Neural cell (in vitro differentiated cells): ENCODE data around the gene MRPL32. TPM values are rescaled to one million over a fixed set of nuclear protein-coding genes. Genes with fewer than 3 reads are reported as not detected.

Experiments
- H2AFZ ChIP-seq: fragments of 200-600, 300-800 bp; sonication (generic), shearing (Covaris generic); 2 replicates; pipeline ENCODE4 v1.6.0; 2014; ENCODE audit warnings: low read depth, mild to moderate bottlenecking, antibody characterized with exemption, low read length, moderate library complexity
- H3F3A ChIP-seq: fragments of 200-600 bp; shearing (Covaris generic); 2 replicates; pipeline ENCODE4 v1.6.1; 2016; ENCODE audit warnings: mild to moderate bottlenecking, moderate library complexity, mixed read lengths, antibody characterized with exemption, low read length; ENCODE audit not compliant: insufficient read depth, poor library complexity, severe bottlenecking
- H3K27ac ChIP-seq: fragments of 200-600, 300-800 bp; sonication (generic), shearing (Covaris generic); 2 replicates; pipeline ENCODE4 v1.5.1; 2014; ENCODE audit warnings: mild to moderate bottlenecking, low read length, moderate library complexity
- H3K27me3 ChIP-seq: fragments of 300-800, 200-600 bp; sonication (generic), shearing (Covaris generic); 2 replicates; pipeline ENCODE4 v1.6.0; 2014; ENCODE audit warnings: mild to moderate bottlenecking, low read depth, low read length, moderate library complexity; ENCODE audit not compliant: insufficient read depth
- H3K36me3 ChIP-seq: fragments of 300-800, 200-600 bp; sonication (generic), shearing (Covaris generic); 2 replicates; pipeline ENCODE4 v1.5.1; 2014; ENCODE audit warnings: mild to moderate bottlenecking, antibody characterized with exemption, low read length, moderate library complexity; ENCODE audit not compliant: insufficient read depth
- H3K4me2 ChIP-seq: fragments of 300-800, 200-600 bp; sonication (generic), shearing (Covaris generic); 2 replicates; pipeline ENCODE4 v1.6.0; 2014; ENCODE audit warnings: mild to moderate bottlenecking, low read length
- H3K4me3 ChIP-seq: fragments of 300-800, 200-600 bp; sonication (generic), shearing (Covaris generic); 2 replicates; pipeline ENCODE4 v1.5.1; 2014; ENCODE audit warnings: mild to moderate bottlenecking, low read length, moderate library complexity
- H3K79me2 ChIP-seq: fragments of 200-600 bp; shearing (Covaris generic); replicated peaks from 2 replicates; pipeline ENCODE4 v1.6.0; 2014; ENCODE audit warnings: mild to moderate bottlenecking, low read length, moderate library complexity; ENCODE audit not compliant: insufficient read depth
- H3K9ac ChIP-seq: fragments of 300-800, 200-600 bp; sonication (generic), shearing (Covaris generic); 2 replicates; pipeline ENCODE4 v1.6.1; 2016; ENCODE audit warnings: mild to moderate bottlenecking, low read length, mixed read lengths
- H3K9me2 ChIP-seq: fragments of 200-600 bp; shearing (Covaris generic); 2 replicates; pipeline ENCODE4 v1.6.1; 2016; ENCODE audit warnings: mild to moderate bottlenecking, low read length, mixed read lengths; ENCODE audit not compliant: insufficient read depth
- H3K9me3 ChIP-seq: fragments of 200-600, 300-800 bp; sonication (generic), shearing (Covaris generic); 2 replicates; pipeline ENCODE4 v1.6.1; 2016; ENCODE audit warnings: mild to moderate bottlenecking, mixed run types, low read length, moderate library complexity, mixed read lengths
- H4K20me1 ChIP-seq: fragments of 200-600 bp; shearing (Covaris generic); 2 replicates; pipeline ENCODE4 v1.6.1; 2016; ENCODE audit warnings: mild to moderate bottlenecking, mixed run types; ENCODE audit not compliant: insufficient read depth
- CTCF ChIP-seq: fragments of 450-650 bp; IDR thresholded peaks from 2 replicates; pipeline ENCODE4 v1.5.1; 2014; ENCODE audit warnings: antibody characterized with exemption, mild to moderate bottlenecking, moderate library complexity; ENCODE audit not compliant: poor library complexity, severe bottlenecking
- EP300 ChIP-seq: fragments of 450-650 bp; conservative IDR thresholded peaks from 2 replicates; pipeline ENCODE4 v1.6.1; 2014; ENCODE audit warnings: antibody characterized with exemption, mild to moderate bottlenecking, moderate library complexity; ENCODE audit not compliant: poor library complexity, severe bottlenecking
- EZH2 ChIP-seq: fragments of 200-600, 300-800 bp; shearing (Covaris generic), sonication (generic); IDR thresholded peaks from 2 replicates; pipeline ENCODE4 v1.6.1; 2014; ENCODE audit warnings: antibody characterized with exemption, low read length, borderline replicate concordance, mild to moderate bottlenecking; ENCODE audit not compliant: insufficient read depth, poor library complexity, severe bottlenecking
- MXI1 ChIP-seq: fragments of 450-650 bp; conservative IDR thresholded peaks from 2 replicates; pipeline ENCODE4 v1.6.1; 2014; ENCODE audit warnings: antibody characterized with exemption, mild to moderate bottlenecking; ENCODE audit not compliant: poor library complexity, severe bottlenecking
- POLR2AphosphoS5 ChIP-seq: IDR thresholded peaks from 2 replicates; pipeline ENCODE4 v1.6.1; 2012
- RAD21 ChIP-seq: fragments of 450-650 bp; conservative IDR thresholded peaks from 2 replicates; pipeline ENCODE4 v1.6.1; 2014; ENCODE audit warnings: antibody characterized with exemption, mild to moderate bottlenecking, moderate library complexity
- REST ChIP-seq: IDR thresholded peaks from 2 replicates; pipeline ENCODE4 v1.6.1; 2012; ENCODE audit warnings: borderline replicate concordance
- SMC3 ChIP-seq: fragments of 450-650 bp; conservative IDR thresholded peaks from 2 replicates; pipeline ENCODE4 v1.6.1; 2014; ENCODE audit warnings: antibody characterized with exemption, mild to moderate bottlenecking, moderate library complexity; ENCODE audit not compliant: poor library complexity
- TAF1 ChIP-seq: IDR thresholded peaks from 2 replicates; pipeline ENCODE4 v1.6.1; 2012; ENCODE audit warnings: low read depth
- polyA plus RNA-seq: library from polyadenylated mRNA; depleted of rRNA; stranded (reverse); fragments of >200 nt; gene quantifications from 2 replicates; pipeline ENCODE4 v1.2.3, GENCODE V29; 2014

The MRPL32 gene
- polyA plus RNA-seq, 1 donor from 2014 or later, result 193 TPM

- H3K9me3 ChIP-seq, result no peaks in the 10 kb centered on the region
- H3K4me2 ChIP-seq, result no peak overlapping the region
- H3K79me2 ChIP-seq, result no peaks in the 10 kb centered on the region
- no peaks in the 10 kb centered on the region for H3K36me3 ChIP-seq
- TF ChIP-seq POLR2AphosphoS5, result no peak
- no peak for TF ChIP-seq SMC3
- no peak for TF ChIP-seq MXI1
- TF ChIP-seq RAD21, result no peak
- no peak for TF ChIP-seq EP300
- TF ChIP-seq TAF1, result no peak
- TF ChIP-seq EZH2, result no peak
- TF ChIP-seq CTCF, result no peak
- no peaks in the 10 kb centered on the region for H3K9me2 ChIP-seq
- H3K9ac ChIP-seq, result no peak overlapping the region
- H3F3A ChIP-seq, result no peaks in the 10 kb centered on the region
- H4K20me1 ChIP-seq, result no peaks in the 10 kb centered on the region
- no peak overlapping the region for H3K4me3 ChIP-seq
- no peaks in the 10 kb centered on the region for H3K27me3 ChIP-seq
- H3K27ac ChIP-seq, result no peak overlapping the region
- no peak overlapping the region for H2AFZ ChIP-seq
Measured at GRCh38 chr7:42950417-42950816, 18.2 kb downstream of the MRPL32 start.

GRCh38 chr7:42952328-42952727 lies 20.2 kb downstream of the MRPL32 start:
- no peak for TF ChIP-seq EP300
- no peak for TF ChIP-seq REST
- no peak for TF ChIP-seq MXI1
- TF ChIP-seq CTCF, result no peak
- TF ChIP-seq EZH2, result no peak
- no peak for TF ChIP-seq RAD21
- no peak for TF ChIP-seq SMC3
- no peak for TF ChIP-seq TAF1
- no peak for TF ChIP-seq POLR2AphosphoS5
- H3F3A ChIP-seq, result no peaks in the 10 kb centered on the region
- no peak overlapping the region for H3K27ac ChIP-seq
- H3K27me3 ChIP-seq, result no peaks in the 10 kb centered on the region
- no peak overlapping the region for H3K4me3 ChIP-seq
- H3K9me3 ChIP-seq, result no peaks in the 10 kb centered on the region
- H3K4me2 ChIP-seq, result no peak overlapping the region
- H3K36me3 ChIP-seq, result no peaks in the 10 kb centered on the region
- H3K9me2 ChIP-seq, result no peaks in the 10 kb centered on the region
- no peak overlapping the region for H2AFZ ChIP-seq
- no peaks in the 10 kb centered on the region for H3K79me2 ChIP-seq
- H4K20me1 ChIP-seq, result no peaks in the 10 kb centered on the region
- no peak overlapping the region for H3K9ac ChIP-seq
